Measurements from ENCODE around the gene UBLCP1.
A peak's percentile ranks its signal among the peaks of the same experiment; 100 is the strongest.

Gene UBLCP1

GRCh38 chr5:159331093-159331973 lies 68.2 kb downstream of the UBLCP1 start (continued):
- TF ChIP-seq ZBTB21 (tag by site-specific recombination; IDR thresholded peaks at IDR 0.05), result no peak
- peak; percentile 28; the same call in 1 of the 2 replicates for TF ChIP-seq ZNF639 (tag by site-specific recombination; IDR thresholded peaks at IDR 0.05)
- TF ChIP-seq ZNF18 (tag by site-specific recombination; IDR thresholded peaks at IDR 0.05), result no peak
- TF ChIP-seq ZNF785 (tag by site-specific recombination; IDR thresholded peaks at IDR 0.05), result 0 out of 2 replicates have a peak, but pooled peaks have one; percentile 58
- no peak for TF ChIP-seq GFI1B (tag by site-specific recombination; IDR thresholded peaks at IDR 0.05)
- peak; percentile 80; the same call in 1 of the 2 replicates for TF ChIP-seq ZNF692 (tag by site-specific recombination; IDR thresholded peaks at IDR 0.05)
- peak; percentile 97 for TF ChIP-seq ZFP37 (tag by site-specific recombination; IDR thresholded peaks at IDR 0.05)
- no peak for TF ChIP-seq ZNF792 (tag by site-specific recombination; IDR thresholded peaks at IDR 0.05)
- no peak for TF ChIP-seq PRDM1 (tag by site-specific recombination; IDR thresholded peaks at IDR 0.05)
- TF ChIP-seq MEIS1 (CRISPR knock-in tag; IDR thresholded peaks at IDR 0.05; ENCODE audit: borderline replicate concordance), result no peak
- TF ChIP-seq ZNF580 (tag by site-specific recombination; IDR thresholded peaks at IDR 0.05), result 0 out of 2 replicates have a peak, but pooled peaks have one; percentile 10
- TF ChIP-seq ZNF202 (tag by site-specific recombination; IDR thresholded peaks at IDR 0.05; ENCODE audit: borderline replicate concordance), result no peak
- TF ChIP-seq KLF8 (tag by site-specific recombination; IDR thresholded peaks at IDR 0.05), result peak; percentile 51; the same call in 1 of the 2 replicates
- peak; percentile 86 for TF ChIP-seq CTCF (tag by site-specific recombination; IDR thresholded peaks at IDR 0.05)
- no peak for TF ChIP-seq ZNF707 (tag by site-specific recombination; IDR thresholded peaks at IDR 0.05)
- TF ChIP-seq ZSCAN4 (tag by site-specific recombination; IDR thresholded peaks at IDR 0.05), result no peak; the same call in 1 of the 2 replicates
- peak; percentile 37 for TF ChIP-seq SP3 (tag by site-specific recombination; IDR thresholded peaks at IDR 0.05)
- 0 out of 2 replicates have a peak, but pooled peaks have one; percentile 33 for TF ChIP-seq GLI4 (tag by site-specific recombination; IDR thresholded peaks at IDR 0.05)
- no peak for TF ChIP-seq KLF17 (tag by site-specific recombination; IDR thresholded peaks at IDR 0.05)
- TF ChIP-seq HOXC10 (CRISPR knock-in tag; IDR thresholded peaks at IDR 0.05), result no peak
- TF ChIP-seq ZNF155 (tag by site-specific recombination; IDR thresholded peaks at IDR 0.05), result no peak
- TF ChIP-seq SCRT2 (tag by site-specific recombination; IDR thresholded peaks at IDR 0.05), result peak; percentile 27; the same call in 1 of the 2 replicates
- no peak for TF ChIP-seq ZNF645 (tag by site-specific recombination; IDR thresholded peaks at IDR 0.05)
- TF ChIP-seq ZNF239 (tag by site-specific recombination; IDR thresholded peaks at IDR 0.05), result 0 out of 2 replicates have a peak, but pooled peaks have one; percentile 20
- no peak for TF ChIP-seq ZNF423 (tag by site-specific recombination; IDR thresholded peaks at IDR 0.05)
- TF ChIP-seq ZNF23 (tag by site-specific recombination; IDR thresholded peaks at IDR 0.05; ENCODE audit: borderline replicate concordance), result no peak
- TF ChIP-seq ZFP41 (tag by site-specific recombination; IDR thresholded peaks at IDR 0.05; ENCODE audit: borderline replicate concordance), result no peak
- peak; percentile 72; the same call in 1 of the 2 replicates for TF ChIP-seq IKZF3 (tag by site-specific recombination; IDR thresholded peaks at IDR 0.05)
- no peak for TF ChIP-seq ZNF433 (tag by site-specific recombination; IDR thresholded peaks at IDR 0.05; ENCODE audit: low read depth)
